K562 (cell line): ENCODE data around the gene MYH7.

Source experiments
- CTCF ChIP-seq, 3 experiments: IDR thresholded peaks in 2 of 3; conservative IDR thresholded peaks in 1 of 3; 2 replicates each; pipeline ENCODE4 v1.5.1; 2011 to 2012; ENCODE audit warnings: low read length in 3 of 3, mild to moderate bottlenecking in 3 of 3, control low read depth in 2 of 3, improper control_type of control experiment in 1 of 3, inconsistent platforms in 1 of 3, low read depth in 1 of 3, mixed read lengths in 1 of 3, moderate library complexity in 1 of 3; ENCODE audit not compliant: insufficient read depth in 2 of 3
- FUS ChIP-seq: fragments of 200-400 bp; formaldehyde crosslinking; optimal IDR thresholded peaks from 2 replicates; pipeline ENCODE3; 2017; ENCODE audit warnings: low read depth, low read length
- HIVEP1 ChIP-seq: fragments of 250-450 bp; sonication (Bioruptor Pico); IDR thresholded peaks from 2 replicates; pipeline ENCODE4 v1.4.0; 2020; ENCODE audit warnings: mild to moderate bottlenecking
- IRF1 ChIP-seq: sonication (generic); formaldehyde crosslinking; IDR thresholded peaks from 2 replicates; pipeline ENCODE4 v1.8.0; 2022; ENCODE audit warnings: missing genetic modification reagents, mild to moderate bottlenecking, borderline replicate concordance
- MAFK ChIP-seq: IDR thresholded peaks from 2 replicates; pipeline ENCODE4 v1.6.1; 2011; ENCODE audit warnings: low read length, improper control_type of control experiment
- RCOR1 ChIP-seq, 2 experiments: IDR thresholded peaks; 2 replicates each; pipeline ENCODE4 v1.6.1; 2012; ENCODE audit warnings: low read depth in 2 of 2, low read length in 2 of 2, borderline replicate concordance in 1 of 2, improper control_type of control experiment in 1 of 2
- SP1 ChIP-seq: sonication (generic); formaldehyde crosslinking; IDR thresholded peaks from 2 replicates; pipeline ENCODE4 v1.8.1; 2022; ENCODE audit warnings: mild to moderate bottlenecking, missing genetic modification reagents
- SRF ChIP-seq, 2 experiments: fragments of 250-450, 450-650 bp in 1 of 2; sonication (Bioruptor Pico) in 1 of 2; sonication (generic) in 1 of 2; formaldehyde crosslinking; IDR thresholded peaks; 2 replicates each; pipeline versions ENCODE4 v1.5.0 to v1.5.1; 2020 to 2022; ENCODE audit warnings: mild to moderate bottlenecking in 1 of 2, missing genetic modification reagents in 1 of 2
- ZBTB9 ChIP-seq: fragments of 450-650 bp; formaldehyde crosslinking; IDR thresholded peaks from 2 replicates; pipeline ENCODE4 v1.4.0; 2020; ENCODE audit warnings: mild to moderate bottlenecking, moderate library complexity
- ZKSCAN1 ChIP-seq: fragments of 150-350 bp; IDR thresholded peaks from 2 replicates; pipeline ENCODE4 v1.6.1; 2016; ENCODE audit warnings: low read depth, low read length

GRCh38 chr14:23418021-23418420, 17.4 kb downstream of the MYH7 start:
- no peak for TF ChIP-seq SP1 (CRISPR knock-in tag)
- TF ChIP-seq HIVEP1, result no peak
- no peak for TF ChIP-seq CTCF (IDR thresholded peaks at IDR 0.05 in 2 of 3, conservative IDR thresholded peaks at IDR 0.05 in 1 of 3; ENCODE audit: insufficient read depth in 2 of 3, low read depth in 1 of 3, low read length in 3 of 3)
- no peak for TF ChIP-seq FUS
- no peak for TF ChIP-seq ZBTB9 (CRISPR knock-in tag)
- TF ChIP-seq IRF1, result no peak
- TF ChIP-seq MAFK, result no peak
- TF ChIP-seq SRF (CRISPR knock-in tag; IDR thresholded peaks at IDR 0.05), result no peak
- TF ChIP-seq RCOR1 (IDR thresholded peaks at IDR 0.05; ENCODE audit: borderline replicate concordance in 1 of 2, low read depth in 2 of 2, low read length in 2 of 2), result no peak
- TF ChIP-seq ZKSCAN1, result no peak
